Tibial artery (tissue), 4 donors: ENCODE data around the gene IGLON5.

Experiments used
- DNase-seq, 2 donors: peaks; one replicate each; pipeline ENCODE4 v3.0.0-alpha.2; 2019
- H3K27ac ChIP-seq, 2 donors: fragments of 200-600 bp; sonication (generic) in 1 of 2; 1 replicate in 1 of 2; 2 replicates in 1 of 2; pipeline ENCODE4 v1.5.1; 2018 to 2019; ENCODE audit warnings: mild to moderate bottlenecking in 1 of 2
- H3K27me3 ChIP-seq, 2 donors: fragments of 200-600 bp; sonication (generic) in 1 of 2; one replicate each; pipeline versions ENCODE4 v1.5.1 to v1.6.0; 2016 to 2019
- H3K36me3 ChIP-seq, 3 donors: fragments of 200-600 bp; sonication (generic) in 2 of 3; one replicate each; pipeline ENCODE4 v1.5.1; 2016 to 2019; ENCODE audit warnings: mild to moderate bottlenecking in 2 of 3
- H3K4me1 ChIP-seq, 4 donors: fragments of 200-600 bp; sonication (generic) in 2 of 4; 1 replicate in 3 of 4; 2 replicates in 1 of 4; pipeline ENCODE4 v1.5.1; 2016 to 2019
- H3K4me3 ChIP-seq, 2 donors: fragments of 200-600 bp; sonication (generic) in 1 of 2; 1 replicate in 1 of 2; 2 replicates in 1 of 2; pipeline ENCODE4 v1.5.1; 2018 to 2019; ENCODE audit warnings: mild to moderate bottlenecking in 2 of 2
- H3K9me3 ChIP-seq, 3 donors: fragments of 200-600 bp; sonication (generic) in 1 of 3; one replicate each; pipeline ENCODE4 v1.5.1; 2016 to 2019
- CTCF ChIP-seq, 2 experiments: fragments of 200-600 bp in 1 of 2; fragments of 450-650 bp in 1 of 2; IDR thresholded peaks; one replicate each; pipeline ENCODE4 v1.5.1; 2017 to 2019; ENCODE audit warnings: antibody characterized with exemption in 2 of 2, mild to moderate bottlenecking in 1 of 2, moderate library complexity in 1 of 2
- intact Hi-C: fragments of 100-400 bp; cut with DNase I; formaldehyde crosslinking; loops from one replicate; pipeline ENCODE4 v1.15.0; 2023; ENCODE audit warnings: low total_unique reads

IGLON5 gene

GRCh38 chr19:51318687-51319648 is 7.5 kb downstream of the IGLON5 start:
- DNase-seq = no peak

GRCh38 chr19:51319649-51320279 is 8.3 kb downstream of the IGLON5 start:
- Histone ChIP-seq H3K4me1 (no peaks in the 10 kb centered on the region), H3K9me3 (no peaks in the 10 kb centered on the region), H3K27ac (no peak overlapping the region), H3K36me3 (no peaks in the 10 kb centered on the region), H3K4me3 (no peak overlapping the region), H3K27me3 (peaks cover 0 to 40% of the 10 kb centered on the region in 2 donors)
- TF ChIP-seq CTCF (IDR thresholded peaks at IDR 0.05) = no peak
- no peak for DNase-seq
- intact Hi-C loops = no loop called here

More at GRCh38 chr19:51318687-51319648, 7.5 kb downstream of the IGLON5 start:
- Histone ChIP-seq H3K4me1 (no peaks in the 10 kb centered on the region), H3K27ac (no peak overlapping the region), H3K9me3 (no peaks in the 10 kb centered on the region), H3K27me3 (peaks cover 0 to 39% of the 10 kb centered on the region in 2 donors), H3K36me3 (no peaks in the 10 kb centered on the region), H3K4me3 (no peak overlapping the region)
- intact Hi-C loops = no loop called here
- no peak for TF ChIP-seq CTCF (IDR thresholded peaks at IDR 0.05)

GRCh38 chr19:51320280-51320657 is 8.8 kb downstream of the IGLON5 start:
- no peaks in the 10 kb centered on the region for H3K4me1 ChIP-seq
- no peaks in the 10 kb centered on the region for H3K36me3 ChIP-seq
- no peak overlapping the region for H3K27ac ChIP-seq
- intact Hi-C loops = no loop called here
- peaks cover 0 to 40% of the 10 kb centered on the region in 2 donors for H3K27me3 ChIP-seq
- DNase-seq = no peak
- no peak for TF ChIP-seq CTCF (IDR thresholded peaks at IDR 0.05)
- no peak overlapping the region for H3K4me3 ChIP-seq
- H3K9me3 ChIP-seq = no peaks in the 10 kb centered on the region

GRCh38 chr19:51321799-51322198 is 10.4 kb downstream of the IGLON5 start:
- Histone ChIP-seq H3K27me3 (peaks cover 0 to 47% of the 10 kb centered on the region in 2 donors), H3K27ac (no peak overlapping the region), H3K4me1 (peaks cover 0 to 2% (median under 1%) of the 10 kb centered on the region in 4 donors), H3K36me3 (no peaks in the 10 kb centered on the region), H3K4me3 (no peak overlapping the region), H3K9me3 (no peaks in the 10 kb centered on the region)
- no peak for DNase-seq
- intact Hi-C loops = no loop called here
- TF ChIP-seq CTCF (IDR thresholded peaks at IDR 0.05) = no peak

- Histone ChIP-seq H3K4me3 (no peak overlapping the region), H3K4me1 (peaks cover 0 to 14% (median 7%) of the 10 kb centered on the region in 4 donors), H3K9me3 (no peaks in the 10 kb centered on the region), H3K27ac (no peak overlapping the region), H3K36me3 (no peaks in the 10 kb centered on the region), H3K27me3 (peaks cover 0 to 55% of the 10 kb centered on the region in 2 donors)
- no peak for TF ChIP-seq CTCF (IDR thresholded peaks at IDR 0.05)
- intact Hi-C loops = no loop called here
- no peak for DNase-seq
Measured at GRCh38 chr19:51323481-51324166, 12.2 kb downstream of the IGLON5 start.
